H1 (cell line): ENCODE results near the gene ADAM12. TPM values are rescaled to one million over a fixed set of nuclear protein-coding genes. Genes with fewer than 3 reads are reported as not detected.

Experiments used
- CTCF ChIA-PET: fragments of 300-600 bp; sonication (Branson Sonifier 250); formaldehyde crosslinking; loops from one replicate; lab custom pipeline; 2021; ENCODE audit not compliant: partially characterized antibody; lab: Charles Lee
- POLR2A ChIA-PET: fragments of 300-600 bp; sonication (Branson Sonifier 250); formaldehyde crosslinking; loops from one replicate; lab custom pipeline; 2021; ENCODE audit warnings: inconsistent platforms; ENCODE audit not compliant: partially characterized antibody; lab: Charles Lee
- DNase-seq, 2 experiments: peaks; one replicate each; pipeline versions ENCODE4 v3.0.0 to v3.0.0-alpha.2; 2010 to 2022; ENCODE audit warnings: low spot score in 2 of 2, low read depth in 1 of 2, mixed read lengths in 1 of 2
- FAIRE-seq: peaks from 2 replicates; lab custom pipeline; 2011; peaks lifted over from hg19 to GRCh38; lab: Jason Lieb, UNC
- H2AFZ ChIP-seq: 2 replicates; pipeline ENCODE4 v1.8.1; 2012; ENCODE audit warnings: low read length, inconsistent platforms
- H2AK5ac ChIP-seq: 2 replicates; pipeline ENCODE4 v1.6.1; 2013; ENCODE audit warnings: low read depth, low read length
- H2BK120ac ChIP-seq: replicated peaks from 2 replicates; pipeline ENCODE3; 2013; ENCODE audit warnings: low read depth, low read length, inconsistent platforms
- H2BK12ac ChIP-seq: 2 replicates; pipeline ENCODE4 v1.6.1; 2013; ENCODE audit warnings: low read depth, low read length
- H2BK15ac ChIP-seq: 2 replicates; pipeline ENCODE4 v1.6.1; 2013; ENCODE audit warnings: low read length
- H2BK20ac ChIP-seq: 2 replicates; pipeline ENCODE4 v1.6.1; 2013; ENCODE audit warnings: low read length
- H2BK5ac ChIP-seq: 2 replicates; pipeline ENCODE4 v1.6.1; 2013; ENCODE audit warnings: low read depth, low read length
- H3K14ac ChIP-seq: 2 replicates; pipeline ENCODE4 v1.6.1; 2013; ENCODE audit warnings: inconsistent platforms; ENCODE audit not compliant: insufficient read length
- H3K18ac ChIP-seq: 2 replicates; pipeline ENCODE4 v1.6.1; 2013; ENCODE audit warnings: low read length; ENCODE audit errors: extremely low read depth
- H3K23ac ChIP-seq: 2 replicates; pipeline ENCODE4 v1.6.1; 2013; ENCODE audit warnings: inconsistent platforms; ENCODE audit not compliant: insufficient read length
- H3K23me2 ChIP-seq: 2 replicates; pipeline ENCODE4 v1.6.1; 2013; ENCODE audit warnings: low read depth, low read length
- H3K27ac ChIP-seq: 2 replicates; pipeline ENCODE4 v1.6.1; 2011; ENCODE audit warnings: low read depth, low read length, inconsistent platforms
- H3K27me3 ChIP-seq, 4 experiments: replicated peaks in 1 of 4; 1 replicate in 1 of 4; 2 replicates in 3 of 4; pipeline versions ENCODE4 v1.6.1 to v1.8.1; 2011 to 2013; ENCODE audit warnings: low read length in 3 of 4, mild to moderate bottlenecking in 3 of 4, inconsistent platforms in 2 of 4, mixed read lengths in 2 of 4, moderate library complexity in 1 of 4; ENCODE audit not compliant: control insufficient read depth in 3 of 4, insufficient read depth in 3 of 4; ENCODE audit errors: extremely low read depth in 1 of 4
- H3K36me3 ChIP-seq, 4 experiments: 2 replicates each; pipeline versions ENCODE4 v1.6.1 to v1.8.1; 2011 to 2013; ENCODE audit warnings: mild to moderate bottlenecking in 4 of 4, low read length in 3 of 4, moderate library complexity in 2 of 4, control low read depth in 1 of 4, inconsistent platforms in 1 of 4; ENCODE audit not compliant: insufficient read depth in 4 of 4, control insufficient read depth in 2 of 4
- H3K4ac ChIP-seq: replicated peaks from 2 replicates; pipeline ENCODE3; 2013; ENCODE audit warnings: low read length, low read depth, mixed read lengths, inconsistent platforms; ENCODE audit not compliant: insufficient read length
- H3K4me1 ChIP-seq, 4 experiments: replicated peaks in 1 of 4; 1 replicate in 1 of 4; 2 replicates in 3 of 4; pipeline versions ENCODE4 v1.6.1 to v1.8.1; 2011 to 2013; ENCODE audit warnings: low read length in 3 of 4, inconsistent platforms in 2 of 4, mixed read lengths in 1 of 4; ENCODE audit not compliant: insufficient read depth in 4 of 4, control insufficient read depth in 3 of 4
- H3K4me2 ChIP-seq, 2 experiments: 2 replicates each; pipeline versions ENCODE4 v1.6.1 to v1.8.1; 2011 to 2013; ENCODE audit warnings: low read depth in 2 of 2, low read length in 2 of 2, control low read depth in 1 of 2, inconsistent platforms in 1 of 2, mild to moderate bottlenecking in 1 of 2; ENCODE audit not compliant: insufficient read depth in 1 of 2
- H3K4me3 ChIP-seq, 4 experiments: fragments of 200-600, 300-600 bp in 1 of 4; sonication (generic), shearing (Covaris generic), sonication (Bioruptor Twin) in 1 of 4; 2 replicates each; pipeline versions ENCODE4 v1.5.1 to v1.8.1; 2011 to 2016; ENCODE audit warnings: low read length in 4 of 4, low read depth in 3 of 4, control low read depth in 2 of 4, inconsistent platforms in 2 of 4, mild to moderate bottlenecking in 2 of 4, mixed read lengths in 1 of 4, moderate library complexity in 1 of 4; ENCODE audit not compliant: insufficient read depth in 2 of 4; ENCODE audit errors: extremely low read depth in 1 of 4
- H3K56ac ChIP-seq: replicated peaks from 2 replicates; pipeline ENCODE3; 2013; ENCODE audit warnings: low read depth, mild to moderate bottlenecking, mixed read lengths, low read length, inconsistent platforms; ENCODE audit not compliant: insufficient read length
- H3K79me1 ChIP-seq: 2 replicates; pipeline ENCODE4 v1.6.1; 2013; ENCODE audit warnings: low read depth, low read length, control low read depth
- H3K79me2 ChIP-seq, 2 experiments: 2 replicates each; pipeline versions ENCODE4 v1.6.1 to v1.8.1; 2012 to 2013; ENCODE audit warnings: low read length in 2 of 2, mild to moderate bottlenecking in 2 of 2, inconsistent platforms in 1 of 2; ENCODE audit not compliant: insufficient read depth in 2 of 2, control insufficient read depth in 1 of 2
- H3K9ac ChIP-seq, 4 experiments: replicated peaks in 1 of 4; 1 replicate in 1 of 4; 2 replicates in 3 of 4; pipeline versions ENCODE4 v1.6.1 to v1.8.1; 2011 to 2013; ENCODE audit warnings: low read depth in 3 of 4, low read length in 3 of 4, control low read depth in 2 of 4, mild to moderate bottlenecking in 2 of 4, moderate library complexity in 2 of 4, inconsistent platforms in 1 of 4; ENCODE audit errors: extremely low read depth in 1 of 4
- H3K9me3 ChIP-seq, 2 experiments: 2 replicates each; pipeline versions ENCODE4 v1.6.1 to v1.8.1; 2012 to 2013; ENCODE audit warnings: mild to moderate bottlenecking in 2 of 2, moderate library complexity in 2 of 2, control low read depth in 1 of 2, inconsistent platforms in 1 of 2, low read depth in 1 of 2, low read length in 1 of 2, mixed read lengths in 1 of 2; ENCODE audit not compliant: insufficient read depth in 2 of 2
- H4K20me1 ChIP-seq, 2 experiments: replicated peaks in 1 of 2; 2 replicates each; pipeline versions ENCODE3 to v1.8.1; 2011 to 2013; ENCODE audit warnings: inconsistent platforms in 2 of 2, low read length in 2 of 2, mild to moderate bottlenecking in 1 of 2; ENCODE audit not compliant: insufficient read depth in 2 of 2, control insufficient read depth in 1 of 2
- H4K5ac ChIP-seq: 2 replicates; pipeline ENCODE4 v1.6.1; 2013; ENCODE audit warnings: low read length, low read depth, mixed read lengths, inconsistent platforms; ENCODE audit not compliant: insufficient read length
- H4K8ac ChIP-seq: 2 replicates; pipeline ENCODE4 v1.8.0; 2013; ENCODE audit warnings: mild to moderate bottlenecking, moderate library complexity, low read length, inconsistent platforms; ENCODE audit not compliant: insufficient read depth; ENCODE audit errors: extremely low read depth
- H4K91ac ChIP-seq: replicated peaks from 2 replicates; pipeline ENCODE3; 2013; ENCODE audit warnings: low read length, mixed read lengths, inconsistent platforms; ENCODE audit not compliant: insufficient read length
- CEBPB ChIP-seq: IDR thresholded peaks from 2 replicates; pipeline ENCODE4 v1.6.1; 2012; ENCODE audit warnings: low read depth, low read length
- CTCF ChIP-seq, 3 experiments: IDR thresholded peaks; 1 replicate in 2 of 3; 2 replicates in 1 of 3; pipeline versions ENCODE4 v1.5.1 to v1.6.1; 2011; ENCODE audit warnings: low read length in 3 of 3, mild to moderate bottlenecking in 3 of 3, inconsistent platforms in 2 of 3, low read depth in 1 of 3, moderate library complexity in 1 of 3; ENCODE audit not compliant: insufficient read depth in 1 of 3; ENCODE audit errors: control extremely low read depth in 1 of 3
- GTF2F1 ChIP-seq: IDR thresholded peaks from 2 replicates; pipeline ENCODE4 v1.6.1; 2012; ENCODE audit warnings: low read depth, low read length, improper control_type of control experiment, borderline replicate concordance
- JUN ChIP-seq: IDR thresholded peaks from 2 replicates; pipeline ENCODE4 v1.6.1; 2011; ENCODE audit warnings: low read depth, mild to moderate bottlenecking, improper control_type of control experiment, low read length
- JUND ChIP-seq: IDR thresholded peaks from 2 replicates; pipeline ENCODE4 v1.6.1; 2011; ENCODE audit warnings: mild to moderate bottlenecking, improper control_type of control experiment, low read length
- KDM5A ChIP-seq: fragments of 200-600 bp; IDR thresholded peaks from 2 replicates; pipeline ENCODE4 v1.7.1; 2012; ENCODE audit warnings: mild to moderate bottlenecking, low read length, inconsistent platforms, mixed read lengths
- POLR2A ChIP-seq, 2 experiments: IDR thresholded peaks; 1 replicate in 1 of 2; 2 replicates in 1 of 2; pipeline ENCODE4 v1.6.1; 2011; ENCODE audit warnings: low read depth in 2 of 2, low read length in 2 of 2, mild to moderate bottlenecking in 2 of 2; ENCODE audit errors: control extremely low read depth in 1 of 2
- SIX5 ChIP-seq: IDR thresholded peaks from 2 replicates; pipeline ENCODE4 v1.6.1; 2011; ENCODE audit warnings: mild to moderate bottlenecking, low read depth, low read length
- TAF1 ChIP-seq: IDR thresholded peaks from 2 replicates; pipeline ENCODE4 v1.6.1; 2011; ENCODE audit warnings: mild to moderate bottlenecking, low read depth, low read length
- TCF12 ChIP-seq: IDR thresholded peaks from 2 replicates; pipeline ENCODE4 v1.6.1; 2011; ENCODE audit warnings: low read depth, mild to moderate bottlenecking, low read length
- TEAD4 ChIP-seq: IDR thresholded peaks from 2 replicates; pipeline ENCODE4 v1.6.1; 2012; ENCODE audit warnings: low read depth, low read length, inconsistent platforms, mixed read lengths
- WGBS, 2 experiments: shearing (Covaris generic) in 1 of 2; methylation state at CpG; one replicate each; pipeline versions ENCODE4 v1.1.6 to v1.1.7; 2013 to 2015; ENCODE audit warnings: low lambda C conversion rate in 2 of 2, mixed read lengths in 2 of 2, inconsistent platforms in 1 of 2, low coverage in 1 of 2, missing lambda C conversion rate in 1 of 2; ENCODE audit not compliant: insufficient replicate concordance in 2 of 2, insufficient coverage in 1 of 2, insufficient read length in 1 of 2; ENCODE audit errors: extremely low coverage in 1 of 2, missing lambda C conversion rate in 1 of 2; 5-methylcytosine and 5-hydroxymethylcytosine counted together
- polyA plus RNA-seq, 7 experiments: library from polyadenylated mRNA; depleted of rRNA in 3 of 7; stranded (reverse) in 5 of 7; unstranded in 2 of 7; fragments of >200 nt in 5 of 7; fragments of 200-250 nt in 2 of 7; gene quantifications; 1 replicate in 5 of 7; 2 replicates in 1 of 7; 4 replicates in 1 of 7; pipeline versions ENCODE4 v1.2.1 to v1.2.3, GENCODE V29; 2011 to 2013; ENCODE audit warnings: missing spikeins in 2 of 7, mixed read lengths in 2 of 7
- total RNA-seq: library from RNA; stranded (reverse); fragmentation: NEBNext Ultra II Directional; extraction: Animal tissue kit (Norgen Biotek cat#: 25700); gene quantifications from 2 replicates; pipeline ENCODE4 v1.2.1, GENCODE V29; 2021
- TF ChIP-seq, protein P1 (sequence below): IDR thresholded peaks from 2 replicates; pipeline ENCODE4 v1.6.1; 2012; ENCODE audit warnings: inconsistent platforms

The ADAM12 gene
- total and polyA plus RNA-seq, 2 of the 8 experiments (the other 6 are each of a cell fraction or from before 2014, with no cell fraction given) = 0.07 to 0.17 TPM

DNA sequence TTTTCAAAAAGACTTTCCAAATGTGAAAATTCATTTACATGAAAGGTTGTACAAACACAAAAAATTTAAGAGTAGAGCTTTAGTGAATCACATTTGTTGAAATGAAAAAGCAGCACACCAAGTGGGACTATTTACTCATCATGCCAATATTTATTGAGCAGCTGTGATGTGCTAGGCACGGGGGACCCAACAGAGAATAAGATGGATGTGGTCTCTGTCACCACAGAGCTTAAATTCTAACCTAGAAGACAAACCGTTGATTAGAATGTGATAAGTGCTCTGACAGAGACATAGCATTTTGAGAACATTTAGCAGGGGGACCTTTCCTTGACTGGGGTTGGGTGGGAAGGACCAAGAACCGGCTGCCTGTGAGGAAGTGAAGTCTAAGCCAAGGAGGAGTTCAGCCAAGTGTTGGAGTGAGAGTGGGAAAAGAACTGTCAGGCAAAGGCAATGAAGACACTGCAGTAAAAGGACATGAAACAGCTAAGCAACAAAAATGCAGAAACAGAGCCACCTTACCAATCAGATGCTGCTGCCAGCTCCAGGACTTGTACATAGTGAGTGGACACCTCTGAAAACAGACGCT is 19.1 kb downstream of the ADAM12 start:
- Histone ChIP-seq H3K4me3 (no peak overlapping the region), H3K9ac (no peak overlapping the region), H4K20me1 (no peaks in the 10 kb centered on the region), H3K36me3 (no peaks in the 10 kb centered on the region), H3K27me3 (no peaks in the 10 kb centered on the region), H3K23me2 (no peaks in the 10 kb centered on the region; the same call in none of the 2 replicates), H2BK20ac (no peak overlapping the region), H3K4ac (no peak overlapping the region), H2BK12ac (no peak overlapping the region), H3K4me1 (no peaks in the 10 kb centered on the region), H4K5ac (no peak overlapping the region), H3K23ac (no peak overlapping the region), H3K27ac (no peak overlapping the region), H4K91ac (no peak overlapping the region), H2AFZ (no peak overlapping the region), H4K8ac (no peak overlapping the region), H3K4me2 (no peak overlapping the region), H3K79me2 (no peaks in the 10 kb centered on the region), H3K14ac (no peak overlapping the region), H3K18ac (no peak overlapping the region), H2AK5ac (no peak overlapping the region), H2BK120ac (no peak overlapping the region), H2BK5ac (no peak overlapping the region), H3K9me3 (0 out of 4 replicates have a peak, but pooled peaks cover 0 to 2% of the 10 kb centered on the region in 2 experiments), H3K79me1 (no peaks in the 10 kb centered on the region), H2BK15ac (no peak overlapping the region), H3K56ac (no peak overlapping the region)
- ChIA-PET CTCF (interaction anchor here (0.6 to 1.2 kb wide), 5 partner anchors 9 to 390 kb away, joined by 3 read pairs; no protein-coding TSS in a partner anchor), POLR2A (no interaction called here)
- no peak for DNase-seq
- WGBS, 2 experiments = 67% methylated on average over 4 of the region's 4 CpGs; no CpG with 5 or more reads in 1 of the 2 experiments
- FAIRE-seq = no peak
- TF ChIP-seq TEAD4 (no peak), KDM5A (no peak), SIX5 (no peak), POLR2A (IDR thresholded peaks at IDR 0.05; ENCODE audit: control extremely low read depth in 1 of 2, low read depth in 2 of 2, low read length in 2 of 2) (no peak), TAF1 (no peak), JUN (no peak), CEBPB (no peak), JUND (no peak), GTF2F1 (no peak), CTCF (IDR thresholded peaks at IDR 0.05; ENCODE audit: control extremely low read depth in 1 of 3, insufficient read depth in 1 of 3, low read depth in 1 of 3, low read length in 3 of 3) (no peak), TCF12 (no peak)
- TF ChIP-seq, protein P1, sequence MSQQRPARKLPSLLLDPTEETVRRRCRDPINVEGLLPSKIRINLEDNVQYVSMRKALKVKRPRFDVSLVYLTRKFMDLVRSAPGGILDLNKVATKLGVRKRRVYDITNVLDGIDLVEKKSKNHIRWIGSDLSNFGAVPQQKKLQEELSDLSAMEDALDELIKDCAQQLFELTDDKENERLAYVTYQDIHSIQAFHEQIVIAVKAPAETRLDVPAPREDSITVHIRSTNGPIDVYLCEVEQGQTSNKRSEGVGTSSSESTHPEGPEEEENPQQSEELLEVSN = no peak
